ENCODE measurements around the gene CEP120.
"Not testable (repeated sequence)": the region's sequence is repeated elsewhere in the genome, so short reads cannot be mapped to it uniquely, and the experiment has no call there.

The CEP120 gene

DNA sequence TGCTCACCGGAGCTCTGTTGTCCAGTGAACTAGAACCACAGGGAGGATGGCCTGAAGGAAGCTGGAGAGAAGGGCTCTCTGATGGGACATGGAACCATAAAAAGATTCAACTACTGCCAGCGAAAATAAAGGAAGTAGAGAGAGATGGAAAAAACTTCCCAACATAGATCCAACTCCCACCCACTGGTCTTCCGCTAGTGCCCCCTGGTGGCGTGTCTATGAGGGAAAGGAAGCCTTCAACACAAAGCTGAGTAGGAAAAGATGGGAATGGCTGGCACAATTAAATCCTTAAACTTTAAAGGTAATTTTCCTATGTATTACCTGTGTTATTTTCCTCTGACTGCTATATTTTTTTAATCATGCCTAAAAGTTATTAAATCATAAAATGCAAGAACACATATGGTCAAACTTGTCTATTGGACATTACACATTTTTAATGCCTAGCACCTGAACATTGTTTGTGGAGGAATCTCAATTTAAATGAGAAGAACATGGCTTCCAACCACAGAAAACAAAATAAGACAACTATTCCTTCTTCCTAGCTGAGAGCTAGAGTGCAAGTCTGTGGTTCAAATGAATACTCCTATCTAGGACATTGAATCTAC is 51.5 kb downstream of the CEP120 start:
- DNase-seq = peak; percentile 25

DNA sequence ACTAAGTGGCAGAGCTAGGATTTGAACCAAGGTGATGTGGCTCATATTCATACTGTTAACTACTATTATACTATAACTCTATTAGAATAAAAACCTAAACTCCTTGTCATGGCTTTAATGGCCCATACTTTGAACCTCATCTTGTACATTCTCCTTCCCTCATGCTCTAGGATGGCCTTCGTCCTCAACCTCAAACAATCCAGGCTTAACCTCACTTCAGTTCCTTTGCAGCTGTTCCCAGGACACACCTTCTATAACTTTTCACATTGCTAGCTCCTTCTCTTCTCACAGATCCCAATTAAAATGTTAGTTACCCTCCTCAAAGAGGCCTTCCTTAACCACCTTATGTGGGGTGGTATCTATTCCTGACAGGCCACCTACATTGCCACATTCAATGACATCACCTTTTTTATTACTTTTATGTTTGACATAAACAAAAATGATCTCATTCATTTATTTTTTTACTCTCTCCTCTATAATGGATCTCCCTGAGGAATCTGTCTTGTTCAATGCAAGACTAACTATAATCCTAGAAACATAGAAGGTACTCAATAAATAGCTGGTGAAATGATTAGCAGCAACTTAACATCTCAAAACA is 53.7 kb downstream of the CEP120 start:
- no peak for DNase-seq

- peak; percentile 14 for DNase-seq
Measured at GRCh38 chr5:123367739-123368138, 55.5 kb downstream of the CEP120 start.

DNA sequence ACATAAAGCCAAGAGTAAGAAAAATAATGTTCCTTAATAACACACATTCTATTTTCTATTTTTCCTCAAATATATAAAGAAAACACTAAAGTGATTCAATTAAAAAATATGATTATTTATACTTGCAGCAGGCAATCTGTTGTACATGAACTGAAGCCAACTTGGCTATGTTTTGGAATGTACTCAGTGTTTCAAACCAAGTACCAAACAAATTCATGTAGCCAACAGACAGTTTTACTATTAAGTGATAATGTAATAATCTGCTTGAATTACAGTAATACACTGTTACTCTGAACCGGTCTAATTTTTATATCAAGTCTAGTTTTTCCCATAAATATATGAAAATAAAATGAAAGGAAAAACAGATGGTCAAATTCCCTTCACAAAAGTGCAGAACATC is 58.0 kb downstream of the CEP120 start:
- no peak for DNase-seq

GRCh38 chr5:123364441-123365155 is 58.6 kb downstream of the CEP120 start:
- DNase-seq = no peak

GRCh38 chr5:123360910-123361309 is 62.3 kb downstream of the CEP120 start:
- no peak for DNase-seq

DNA sequence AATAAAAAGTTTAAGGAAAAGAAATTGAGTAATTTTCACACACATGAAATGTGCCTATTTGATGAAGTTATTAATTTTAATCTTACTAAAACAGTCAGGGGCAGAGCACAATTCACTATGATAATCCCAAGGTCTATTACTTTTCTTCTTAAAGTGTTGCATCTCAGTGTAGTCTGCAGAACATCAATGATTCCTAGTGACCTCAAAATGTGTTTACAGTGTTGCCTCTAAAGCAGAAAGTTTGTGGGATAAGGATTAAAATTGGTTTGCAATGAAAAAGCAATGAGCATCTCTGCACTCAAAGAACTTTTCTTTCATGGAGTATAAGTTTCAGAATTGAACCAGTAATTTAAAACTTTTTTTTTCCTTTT is 63.0 kb downstream of the CEP120 start:
- no peak for DNase-seq

DNA sequence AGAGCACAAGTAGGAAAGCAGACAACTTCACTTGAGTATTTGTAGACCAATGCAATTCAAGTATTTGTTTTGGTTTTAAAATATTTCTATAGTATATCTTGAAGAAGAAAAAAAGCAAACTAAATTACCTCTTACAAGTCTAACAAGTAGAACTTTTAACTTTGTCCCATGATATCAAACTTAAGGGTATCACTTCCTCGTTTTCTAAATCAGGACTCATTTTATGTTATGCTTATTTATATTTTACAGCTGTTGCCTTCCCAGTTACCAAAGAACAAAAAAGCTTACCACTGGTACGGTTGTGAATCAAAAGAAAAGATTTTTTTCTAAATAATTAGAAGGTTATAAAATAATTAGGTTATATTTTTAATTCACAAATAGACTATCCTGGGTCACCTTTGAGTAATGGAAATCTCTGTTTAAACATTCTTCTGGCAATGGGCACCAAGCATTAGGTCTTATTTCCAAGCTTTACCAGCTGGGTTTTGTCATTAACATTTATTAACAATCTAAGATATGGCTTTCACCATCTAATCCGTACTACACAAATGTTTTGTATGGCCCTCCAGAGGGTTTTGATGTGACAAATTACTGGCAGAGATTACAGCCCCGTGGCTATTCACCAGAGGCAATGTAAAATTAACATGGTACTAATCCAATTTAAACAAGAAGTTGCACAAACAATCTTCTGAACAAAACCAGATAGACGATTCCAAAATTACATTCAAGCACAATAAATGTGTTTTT is 63.6 kb downstream of the CEP120 start:
- peak; percentile 13 for DNase-seq

GRCh38 chr5:123358751-123359150 is 64.5 kb downstream of the CEP120 start:
- DNase-seq = no peak

- no peak for DNase-seq
Measured at GRCh38 chr5:123358304-123358703, 64.9 kb downstream of the CEP120 start.

- no peak for DNase-seq
Measured at GRCh38 chr5:123351820-123352219, 71.4 kb downstream of the CEP120 start.

- DNase-seq = peak; percentile 60
Measured at GRCh38 chr5:123351240-123351639, 72.0 kb downstream of the CEP120 start.

- peak; percentile 2 for DNase-seq
Measured at GRCh38 chr5:123350742-123351141, 72.5 kb downstream of the CEP120 start.

DNA sequence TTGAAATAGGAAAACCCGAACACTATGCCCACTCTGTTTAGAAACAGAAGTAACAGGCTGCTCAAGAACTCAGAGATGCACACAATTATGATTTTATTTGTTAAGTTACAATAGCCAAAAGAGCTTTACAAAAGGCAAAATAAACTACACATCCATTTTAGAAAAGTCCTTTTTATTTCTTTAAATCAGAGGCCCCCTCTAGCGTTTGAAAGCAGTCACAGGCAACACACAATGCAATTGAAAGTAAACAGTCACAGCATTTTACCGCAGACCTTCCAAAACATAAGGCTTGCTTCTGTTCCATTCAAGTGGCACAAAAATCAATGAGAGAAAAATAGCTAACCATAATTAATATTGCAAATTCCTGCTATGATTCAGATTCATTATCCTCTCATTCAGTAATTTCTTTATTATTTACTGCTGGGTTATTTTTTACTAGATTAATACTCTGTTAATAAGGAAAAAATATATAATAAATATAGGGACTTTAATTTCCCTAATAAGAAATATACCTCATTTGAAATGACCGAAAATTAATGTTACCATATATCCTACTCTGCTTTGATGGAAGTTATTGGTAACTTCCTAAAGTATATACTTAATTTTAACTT is 78.3 kb downstream of the CEP120 start:
- DNase-seq = peak; percentile 47

- no peak for DNase-seq
Measured at GRCh38 chr5:123340928-123341327, 82.3 kb downstream of the CEP120 start.

GRCh38 chr5:123308377-123308776 is 114.8 kb downstream of the CEP120 start:
- not testable (repeated sequence) for DNase-seq

DNA sequence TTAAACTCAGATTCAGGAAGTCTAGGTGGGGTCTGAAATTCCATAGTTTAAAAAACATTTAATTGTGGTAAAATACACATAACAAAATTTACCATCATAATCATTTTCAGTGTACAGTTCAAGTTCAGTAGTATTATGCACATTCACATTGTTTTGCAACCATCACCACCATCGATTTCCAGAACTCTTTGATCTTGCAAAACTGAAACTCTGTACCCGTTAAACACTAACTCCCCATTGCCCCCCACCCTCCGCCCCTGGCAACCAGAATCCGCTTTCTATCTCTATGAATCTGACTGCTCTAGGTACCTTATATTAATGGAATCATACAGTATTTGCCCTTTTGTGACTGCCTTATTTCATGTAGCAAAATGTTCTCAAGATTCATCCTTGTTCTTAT is 117.5 kb downstream of the CEP120 start:
- no peak for DNase-seq

DNA sequence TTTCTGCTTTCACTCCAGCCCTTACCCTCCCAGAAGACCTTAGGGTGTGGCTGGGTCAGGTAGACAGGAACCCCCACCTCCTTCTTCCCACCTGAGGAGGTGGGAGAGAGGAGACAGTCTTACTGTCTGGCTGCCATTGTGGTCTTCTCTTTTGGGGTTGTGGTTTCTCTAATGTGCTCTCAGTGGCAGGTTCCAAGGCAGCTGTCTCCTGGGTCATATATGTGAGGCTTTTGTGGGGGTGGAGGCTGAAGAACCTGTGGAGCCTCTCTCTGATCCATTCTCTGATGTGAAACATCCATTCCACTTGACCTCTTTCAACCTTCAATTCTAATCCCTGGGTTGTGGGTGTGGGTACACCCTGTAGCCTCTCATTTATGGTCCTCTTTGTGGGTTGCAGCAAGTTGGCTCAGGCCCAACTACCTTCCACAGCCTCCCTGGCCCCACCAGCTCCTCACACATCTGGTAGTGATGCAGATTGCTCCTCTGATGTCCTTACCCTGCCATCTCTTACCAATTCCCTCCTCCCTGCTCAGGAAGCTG is 118.4 kb downstream of the CEP120 start:
- no peak for DNase-seq

- no peak for DNase-seq
Measured at GRCh38 chr5:123303802-123304201, 119.4 kb downstream of the CEP120 start.

DNA sequence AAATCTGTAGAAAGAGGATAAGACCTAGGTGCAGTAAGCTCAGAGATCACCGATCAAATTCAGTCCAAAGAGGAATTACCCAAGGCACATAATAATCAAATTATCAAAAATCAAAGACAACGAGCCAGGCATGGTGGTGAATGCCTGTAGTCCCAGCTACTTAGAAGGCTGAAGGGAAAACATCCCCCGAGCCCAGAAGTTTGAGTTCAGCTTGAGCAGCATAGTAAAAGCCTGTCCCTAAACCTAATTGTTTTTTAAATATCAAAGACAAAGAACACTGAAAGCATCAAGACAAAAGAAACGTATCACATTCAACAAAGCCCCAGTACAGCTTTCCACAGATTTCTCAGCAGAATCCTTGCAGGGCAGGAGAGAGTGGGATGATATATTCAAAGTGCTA is 122.9 kb downstream of the CEP120 start:
- no peak for DNase-seq

DNA sequence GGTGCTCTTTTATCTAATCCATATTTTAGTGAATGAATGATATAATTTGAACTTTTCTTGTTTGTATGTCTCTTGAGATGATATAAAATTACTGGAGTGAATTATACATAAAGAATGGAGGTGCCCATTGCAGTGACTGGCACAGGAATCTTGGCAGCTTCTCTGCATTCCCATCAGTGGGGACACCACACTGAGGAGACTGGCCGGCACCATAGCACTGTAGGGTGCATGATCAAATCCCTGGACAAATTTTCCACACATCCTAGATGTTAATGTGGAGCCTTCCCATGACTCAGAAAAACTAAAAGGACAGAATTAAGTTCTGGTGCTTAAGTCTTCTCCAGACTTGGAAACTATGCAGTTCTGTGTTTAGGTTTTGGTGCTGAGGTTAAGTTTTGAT is 124.1 kb downstream of the CEP120 start:
- DNase-seq = no peak

GRCh38 chr5:123298335-123299030 is 124.7 kb downstream of the CEP120 start:
- DNase-seq = no peak

All from fibroblast of skin of right quadriceps (primary cell).